CD14-positive monocyte (primary cell): ENCODE data around the gene TCF4. TPM values are rescaled to one million over a fixed set of nuclear protein-coding genes. Genes with fewer than 3 reads are reported as not detected.

Experiments used
- DNase-seq, 3 donors: peaks; one replicate each; pipeline ENCODE4 v3.0.0-alpha.2; 2011 to 2022
- H2AFZ ChIP-seq: 2 replicates; pipeline ENCODE4 v1.6.0; 2012; ENCODE audit warnings: mild to moderate bottlenecking, low read depth, low read length, inconsistent platforms; ENCODE audit not compliant: insufficient read depth, poor library complexity, severe bottlenecking
- H3K27ac ChIP-seq, 2 donors: 1 replicate in 1 of 2; 2 replicates in 1 of 2; pipeline ENCODE4 v1.5.1; 2012 to 2013; ENCODE audit warnings: low read length in 2 of 2, control low read depth in 1 of 2, inconsistent platforms in 1 of 2, low read depth in 1 of 2, mild to moderate bottlenecking in 1 of 2
- H3K27me3 ChIP-seq, 2 donors: one replicate each; pipeline versions ENCODE4 v1.6.0 to v1.6.1; 2011 to 2013; ENCODE audit warnings: low read length in 2 of 2; ENCODE audit not compliant: control insufficient read depth in 2 of 2, insufficient read depth in 2 of 2
- H3K36me3 ChIP-seq, 2 donors: replicated peaks in 1 of 2; 1 replicate in 1 of 2; 2 replicates in 1 of 2; pipeline versions ENCODE4 v1.5.1 to v1.6.1; 2012 to 2013; ENCODE audit warnings: low read length in 2 of 2, control low read depth in 1 of 2, inconsistent platforms in 1 of 2, mild to moderate bottlenecking in 1 of 2; ENCODE audit not compliant: insufficient read depth in 2 of 2, control insufficient read depth in 1 of 2
- H3K4me1 ChIP-seq, 2 donors: 1 replicate in 1 of 2; 2 replicates in 1 of 2; pipeline versions ENCODE4 v1.5.1 to v1.6.1; 2012 to 2013; ENCODE audit warnings: low read length in 2 of 2, control low read depth in 1 of 2, inconsistent platforms in 1 of 2, mild to moderate bottlenecking in 1 of 2, moderate library complexity in 1 of 2; ENCODE audit not compliant: insufficient read depth in 2 of 2, control insufficient read depth in 1 of 2
- H3K4me2 ChIP-seq: replicated peaks from 2 replicates; pipeline ENCODE3; 2012; ENCODE audit warnings: low read length, moderate library complexity, mild to moderate bottlenecking; ENCODE audit not compliant: poor library complexity, severe bottlenecking; ENCODE audit errors: extremely low read depth
- H3K4me3 ChIP-seq, 3 experiments: fragments of 200-600 bp in 1 of 3; sonication (generic) in 1 of 3; replicated peaks in 1 of 3; 1 replicate in 2 of 3; 2 replicates in 1 of 3; pipeline ENCODE4 v1.5.1; 2011 to 2013; ENCODE audit warnings: low read length in 3 of 3, mild to moderate bottlenecking in 3 of 3, control low read depth in 2 of 3, low read depth in 2 of 3, inconsistent platforms in 1 of 3, moderate library complexity in 1 of 3
- H3K79me2 ChIP-seq: 2 replicates; pipeline ENCODE4 v1.6.0; 2012; ENCODE audit warnings: mild to moderate bottlenecking, control low read depth, inconsistent platforms, low read length, moderate library complexity; ENCODE audit not compliant: insufficient read depth
- H3K9ac ChIP-seq: 2 replicates; pipeline ENCODE4 v1.6.0; 2017; ENCODE audit warnings: low read length, mild to moderate bottlenecking; ENCODE audit not compliant: insufficient read depth, poor library complexity, severe bottlenecking
- H3K9me3 ChIP-seq, 2 donors: replicated peaks in 1 of 2; 1 replicate in 1 of 2; 2 replicates in 1 of 2; pipeline versions ENCODE4 v1.5.1 to v1.6.1; 2012 to 2013; ENCODE audit warnings: low read length in 2 of 2, control low read depth in 1 of 2; ENCODE audit not compliant: control insufficient read depth in 1 of 2, insufficient read depth in 1 of 2
- H4K20me1 ChIP-seq: 2 replicates; pipeline ENCODE4 v1.6.0; 2012; ENCODE audit warnings: mild to moderate bottlenecking, low read length, control low read depth, moderate library complexity; ENCODE audit not compliant: insufficient read depth
- H3K27ac Mint-ChIP-seq, 7 donors: one replicate each; pipeline ENCODE4 v1.8.0; 2020; ENCODE audit warnings: mild to moderate bottlenecking in 7 of 7, mixed read lengths in 7 of 7, moderate library complexity in 6 of 7, inconsistent platforms in 2 of 7
- H3K27me3 Mint-ChIP-seq, 3 donors: one replicate each; pipeline ENCODE4 v1.8.0; 2021 to 2022; ENCODE audit warnings: low read depth in 3 of 3, mild to moderate bottlenecking in 3 of 3, mixed read lengths in 3 of 3, moderate library complexity in 3 of 3, inconsistent platforms in 1 of 3
- H3K36me3 Mint-ChIP-seq, 2 donors: one replicate each; pipeline ENCODE4 v1.8.0; 2020; ENCODE audit warnings: mixed read lengths in 2 of 2, inconsistent platforms in 1 of 2, mild to moderate bottlenecking in 1 of 2
- H3K4me1 Mint-ChIP-seq: one replicate; pipeline ENCODE4 v1.8.0; 2020; ENCODE audit warnings: mild to moderate bottlenecking, mixed read lengths
- H3K4me3 Mint-ChIP-seq, 2 donors: one replicate each; pipeline ENCODE4 v1.8.0; 2020; ENCODE audit warnings: mild to moderate bottlenecking in 2 of 2, mixed read lengths in 2 of 2, moderate library complexity in 1 of 2
- H3K9me3 Mint-ChIP-seq, 7 donors: one replicate each; pipeline ENCODE4 v1.8.0; 2020 to 2022; ENCODE audit warnings: mixed read lengths in 7 of 7, mild to moderate bottlenecking in 6 of 7, moderate library complexity in 6 of 7, inconsistent platforms in 2 of 7
- CTCF ChIP-seq: fragments of 200-600 bp; IDR thresholded peaks from one replicate; pipeline ENCODE4 v1.8.0; 2022; ENCODE audit warnings: antibody characterized with exemption, mild to moderate bottlenecking
- WGBS: methylation state at CpG from one replicate; pipeline ENCODE4 v1.1.5; 2013; ENCODE audit warnings: missing lambda C conversion rate; ENCODE audit not compliant: insufficient coverage; 5-methylcytosine and 5-hydroxymethylcytosine counted together
- intact Hi-C, 2 donors: fragments of 100-400 bp; cut with micrococcal nuclease; formaldehyde crosslinking; loops; one replicate each; pipeline versions ENCODE4 v1.15.0 to v1.15.1; 2023
- polyA plus RNA-seq, 3 donors: library from polyadenylated mRNA; depleted of rRNA in 1 of 3; unstranded in 2 of 3; stranded (reverse) in 1 of 3; fragments of 300-500 nt in 2 of 3; fragments of >200 nt in 1 of 3; fragmentation: Illumina TruSeq in 2 of 3; gene quantifications; 1 replicate in 2 of 3; 2 replicates in 1 of 3; pipeline ENCODE4 v1.2.3, GENCODE V29; 2012 to 2021

Gene TCF4
- polyA plus RNA-seq, 3 donors: 5.9 to 12.9 (median 10.7) TPM

- Mint-ChIP-seq H3K4me3 (no peak overlapping the region), H3K27ac (no peak overlapping the region), H3K4me1 (no peaks in the 10 kb centered on the region), H3K36me3 (peaks cover 0 to 2% of the 10 kb centered on the region in 2 donors), H3K9me3 (peaks cover 0 to 3% (median 0%) of the 10 kb centered on the region in 7 donors), H3K27me3 (peaks cover 0 to 1% (median 0%) of the 10 kb centered on the region in 3 donors)
- no peak overlapping the region for H2AFZ ChIP-seq
- no peak overlapping the region for H3K27ac ChIP-seq
- WGBS: 100% methylated on average over 2 of the region's 5 CpGs
- no peak for DNase-seq
- no peak overlapping the region for H3K9ac ChIP-seq
- no peaks in the 10 kb centered on the region for H3K79me2 ChIP-seq
- TF ChIP-seq CTCF: no peak
- no peak overlapping the region for H3K4me3 ChIP-seq
- H3K4me2 ChIP-seq: no peak overlapping the region
- no peaks in the 10 kb centered on the region for H3K9me3 ChIP-seq
- no peaks in the 10 kb centered on the region for H4K20me1 ChIP-seq
- no peaks in the 10 kb centered on the region for H3K36me3 ChIP-seq
- intact Hi-C loops: no loop called here
- no peaks in the 10 kb centered on the region for H3K27me3 ChIP-seq
- no peaks in the 10 kb centered on the region for H3K4me1 ChIP-seq
Observed at GRCh38 chr18:55546851-55547704, 40.9 kb downstream of the TCF4 start.

GRCh38 chr18:55544014-55544413 lies 44.0 kb downstream of the TCF4 start:
- Histone ChIP-seq H3K27ac (no peak overlapping the region), H2AFZ (no peak overlapping the region), H3K36me3 (no peaks in the 10 kb centered on the region), H3K79me2 (no peaks in the 10 kb centered on the region), H3K27me3 (no peaks in the 10 kb centered on the region), H3K9me3 (no peaks in the 10 kb centered on the region), H3K4me1 (no peaks in the 10 kb centered on the region), H3K4me2 (no peak overlapping the region), H3K4me3 (no peak overlapping the region), H4K20me1 (no peaks in the 10 kb centered on the region), H3K9ac (no peak overlapping the region)
- no peaks in the 10 kb centered on the region for H3K4me1 Mint-ChIP-seq
- peaks cover 0 to 1% (median 0%) of the 10 kb centered on the region in 3 donors for H3K27me3 Mint-ChIP-seq
- H3K27ac Mint-ChIP-seq: no peak overlapping the region
- no CpG with 5 or more reads among the region's 1 CpG for WGBS
- H3K4me3 Mint-ChIP-seq: no peak overlapping the region
- H3K36me3 Mint-ChIP-seq: no peaks in the 10 kb centered on the region
- no peak for DNase-seq
- no peak for TF ChIP-seq CTCF
- H3K9me3 Mint-ChIP-seq: peaks cover 0 to under 1% (median 0%) of the 10 kb centered on the region in 7 donors
- intact Hi-C loops: no loop called here
